Omental fat pad (tissue), 4 donors: Measurements from ENCODE around the gene EPS15. TPM values are rescaled to one million over a fixed set of nuclear protein-coding genes. Genes with fewer than 3 reads are reported as not detected.
"Not testable (repeated sequence)": the region's sequence is repeated elsewhere in the genome, so short reads cannot be mapped to it uniquely, and the experiment has no call there.

Experiments
- ATAC-seq: fragments of 150-250 bp; one replicate; pipeline ENCODE4 v1.9.1; 2016; ENCODE audit warnings: mild to moderate bottlenecking, moderate library complexity; ENCODE audit not compliant: low FRiP score
- DNase-seq: peaks from one replicate; pipeline ENCODE4 v3.0.0-alpha.2; 2019; ENCODE audit warnings: low spot score
- total RNA-seq, 4 donors: library from RNA; depleted of rRNA; stranded (reverse); fragments of >200 nt; gene quantifications; one replicate each; pipeline ENCODE4 v1.1.0, GENCODE V29; 2016
- TF ChIP-seq, protein P1 (sequence below), 3 donors: fragments of 450-650 bp; IDR thresholded peaks; one replicate each; pipeline ENCODE4 v1.5.1; 2016 to 2017; ENCODE audit warnings: antibody characterized with exemption in 3 of 3, mild to moderate bottlenecking in 3 of 3, moderate library complexity in 2 of 3

The EPS15 gene
- total RNA-seq, 4 donors from 2014 or later = 83.1 to 186 (median 92.9) TPM

DNA sequence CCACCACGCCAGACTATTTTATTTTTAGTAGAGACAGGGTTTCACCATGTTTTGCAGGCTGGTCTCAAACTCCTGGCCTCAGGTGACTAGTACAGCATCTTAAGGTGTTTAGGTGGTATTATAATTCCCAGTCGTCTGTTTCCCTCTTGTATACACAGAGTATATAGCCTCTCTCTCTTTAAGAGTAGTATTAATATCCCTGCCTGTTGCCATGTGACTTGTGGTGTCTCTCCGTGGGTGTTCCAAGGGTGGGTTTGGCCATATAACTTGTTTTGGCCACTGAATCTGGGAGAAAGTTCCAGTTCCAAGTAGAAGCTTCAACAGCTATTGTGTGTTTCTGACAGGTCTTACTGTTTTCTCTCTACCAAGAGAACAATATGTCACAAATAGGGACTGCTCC lies 29.6 kb downstream of the EPS15 start:
- ATAC-seq = no peak
- TF ChIP-seq, protein P1, sequence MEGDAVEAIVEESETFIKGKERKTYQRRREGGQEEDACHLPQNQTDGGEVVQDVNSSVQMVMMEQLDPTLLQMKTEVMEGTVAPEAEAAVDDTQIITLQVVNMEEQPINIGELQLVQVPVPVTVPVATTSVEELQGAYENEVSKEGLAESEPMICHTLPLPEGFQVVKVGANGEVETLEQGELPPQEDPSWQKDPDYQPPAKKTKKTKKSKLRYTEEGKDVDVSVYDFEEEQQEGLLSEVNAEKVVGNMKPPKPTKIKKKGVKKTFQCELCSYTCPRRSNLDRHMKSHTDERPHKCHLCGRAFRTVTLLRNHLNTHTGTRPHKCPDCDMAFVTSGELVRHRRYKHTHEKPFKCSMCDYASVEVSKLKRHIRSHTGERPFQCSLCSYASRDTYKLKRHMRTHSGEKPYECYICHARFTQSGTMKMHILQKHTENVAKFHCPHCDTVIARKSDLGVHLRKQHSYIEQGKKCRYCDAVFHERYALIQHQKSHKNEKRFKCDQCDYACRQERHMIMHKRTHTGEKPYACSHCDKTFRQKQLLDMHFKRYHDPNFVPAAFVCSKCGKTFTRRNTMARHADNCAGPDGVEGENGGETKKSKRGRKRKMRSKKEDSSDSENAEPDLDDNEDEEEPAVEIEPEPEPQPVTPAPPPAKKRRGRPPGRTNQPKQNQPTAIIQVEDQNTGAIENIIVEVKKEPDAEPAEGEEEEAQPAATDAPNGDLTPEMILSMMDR (IDR thresholded peaks at IDR 0.05) = no peak
- DNase-seq = no peak

GRCh38 chr1:51488372-51489050 lies 30.6 kb downstream of the EPS15 start:
- DNase-seq (no peak), ATAC-seq (no peak)
- TF ChIP-seq, protein P1 (IDR thresholded peaks at IDR 0.05) = no peak

GRCh38 chr1:51487628-51488027 lies 31.4 kb downstream of the EPS15 start:
- DNase-seq = no peak
- TF ChIP-seq, protein P1 (IDR thresholded peaks at IDR 0.05) = no peak
- ATAC-seq = no peak

DNA sequence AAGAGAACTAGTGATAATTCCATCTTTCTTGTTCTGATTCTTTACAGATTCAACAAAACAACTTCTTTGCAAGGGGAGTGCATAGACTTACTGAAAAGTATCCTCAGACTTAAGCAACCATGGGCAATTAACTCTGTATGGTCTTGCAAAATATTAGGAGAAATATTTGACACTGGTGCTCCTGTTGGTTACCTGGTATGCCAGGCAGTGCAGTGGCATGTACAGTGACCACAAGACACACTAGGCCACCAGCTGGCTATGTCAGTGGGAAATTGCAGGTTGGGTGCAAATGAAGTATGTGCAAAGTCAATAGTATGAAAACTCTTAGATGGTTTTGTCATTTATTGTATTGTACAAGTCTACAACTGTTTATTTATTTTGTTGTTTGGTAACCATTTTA lies 34.5 kb downstream of the EPS15 start:
- ATAC-seq = no peak
- TF ChIP-seq, protein P1 (IDR thresholded peaks at IDR 0.05) = no peak
- DNase-seq = no peak

- TF ChIP-seq, protein P1 (IDR thresholded peaks at IDR 0.05) = no peak
- ATAC-seq = peak; percentile 71
- DNase-seq = no peak
Observed at GRCh38 chr1:51482881-51483280, 36.2 kb downstream of the EPS15 start.

DNA sequence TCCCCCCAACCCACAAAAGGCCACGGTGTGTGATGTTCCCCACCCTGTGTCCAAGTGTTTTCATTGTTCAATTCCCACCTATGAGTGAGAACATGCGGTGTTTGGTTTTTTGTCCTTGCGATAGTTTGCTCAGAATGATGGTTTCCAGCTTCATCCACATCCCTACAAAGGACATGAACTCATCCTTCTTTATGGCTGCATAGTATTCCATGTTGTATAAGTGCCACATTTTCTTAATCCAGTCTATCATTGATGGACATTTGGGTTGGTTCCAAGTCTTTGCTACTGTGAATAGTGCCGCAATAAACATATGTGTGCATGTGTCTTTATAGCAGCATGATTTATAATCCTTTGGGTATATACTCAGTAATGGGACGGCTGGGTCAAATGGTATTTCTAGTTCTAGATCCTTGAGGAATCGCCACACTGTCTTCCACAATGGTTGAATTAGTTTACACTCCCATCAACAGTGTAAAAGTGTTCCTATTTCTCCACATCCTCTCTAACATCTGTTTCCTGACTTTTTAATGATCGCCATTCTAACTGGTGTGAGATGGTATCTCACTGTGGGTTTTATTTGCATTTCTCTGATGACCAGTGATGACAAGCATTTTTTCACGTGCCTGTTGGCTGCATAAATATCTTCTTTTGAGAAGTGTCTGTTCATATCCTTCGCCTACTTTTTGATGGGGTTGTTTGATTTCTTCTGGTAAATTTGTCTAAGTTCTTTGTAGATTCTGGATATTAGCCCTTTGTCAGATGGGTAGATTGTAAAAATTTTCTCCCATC lies 44.0 kb downstream of the EPS15 start:
- not testable (repeated sequence) for DNase-seq, ATAC-seq

GRCh38 chr1:51473331-51474115 lies 45.5 kb downstream of the EPS15 start:
- no peak for ATAC-seq
- TF ChIP-seq, protein P1 (IDR thresholded peaks at IDR 0.05) = no peak
- DNase-seq = no peak
